ENCODE results near the gene CHL1.

CHL1 gene

DNA sequence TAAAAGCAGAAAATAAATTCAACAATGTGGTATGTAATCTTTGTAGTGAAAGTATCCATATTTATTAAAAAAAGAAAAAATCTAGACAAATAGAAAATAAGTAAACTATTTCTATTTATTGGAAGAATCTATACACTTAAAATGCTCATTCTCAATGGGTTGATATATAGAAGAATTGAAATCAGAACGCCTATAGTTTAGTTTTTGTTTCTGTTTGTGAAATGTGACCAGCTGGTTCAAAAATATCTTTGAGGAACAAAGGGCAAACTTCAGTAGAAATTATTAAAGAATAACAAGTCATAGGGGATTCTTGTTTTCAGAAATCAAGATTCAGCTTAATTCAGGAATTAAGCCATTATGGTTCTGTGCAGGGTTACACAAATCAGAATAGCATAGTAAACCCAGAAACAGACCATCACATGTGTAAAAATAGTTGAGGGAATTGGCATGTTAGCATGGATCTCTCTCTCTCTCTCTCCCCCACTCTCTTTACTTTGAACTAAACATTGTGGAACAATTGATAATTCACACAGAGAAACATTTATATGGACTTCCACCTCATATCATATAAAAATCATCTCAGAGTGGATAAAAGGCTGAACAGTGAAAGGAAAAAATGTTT is 134.0 kb downstream of the CHL1 start:
- Histone ChIP-seq H3F3A (ENCODE audit: control insufficient read depth, insufficient read depth) (no peaks in the 10 kb centered on the region), H3K9me2 (replicated peaks; ENCODE audit: control insufficient read depth, low read length) (no peaks in the 10 kb centered on the region), H3K9me3 (ENCODE audit: control insufficient read depth, insufficient read depth, low read length) (no peaks in the 10 kb centered on the region), H4K20me1 (ENCODE audit: control insufficient read depth, insufficient read depth, low read depth, low read length) (no peaks in the 10 kb centered on the region), H3K27me3 (ENCODE audit: control insufficient read depth, low read length) (no peaks in the 10 kb centered on the region), H3K4me2 (ENCODE audit: low read length) (no peak overlapping the region), H3K4me1 (ENCODE audit: control insufficient read depth, low read length) (no peaks in the 10 kb centered on the region), H3K27ac (ENCODE audit: low read depth, low read length) (no peak overlapping the region), H3K36me3 (ENCODE audit: control insufficient read depth, low read length) (no peaks in the 10 kb centered on the region), H3K4me3 (ENCODE audit: low read length) (no peak overlapping the region), H3K79me2 (ENCODE audit: control insufficient read depth, low read length) (no peaks in the 10 kb centered on the region)
- TF ChIP-seq, protein P1, sequence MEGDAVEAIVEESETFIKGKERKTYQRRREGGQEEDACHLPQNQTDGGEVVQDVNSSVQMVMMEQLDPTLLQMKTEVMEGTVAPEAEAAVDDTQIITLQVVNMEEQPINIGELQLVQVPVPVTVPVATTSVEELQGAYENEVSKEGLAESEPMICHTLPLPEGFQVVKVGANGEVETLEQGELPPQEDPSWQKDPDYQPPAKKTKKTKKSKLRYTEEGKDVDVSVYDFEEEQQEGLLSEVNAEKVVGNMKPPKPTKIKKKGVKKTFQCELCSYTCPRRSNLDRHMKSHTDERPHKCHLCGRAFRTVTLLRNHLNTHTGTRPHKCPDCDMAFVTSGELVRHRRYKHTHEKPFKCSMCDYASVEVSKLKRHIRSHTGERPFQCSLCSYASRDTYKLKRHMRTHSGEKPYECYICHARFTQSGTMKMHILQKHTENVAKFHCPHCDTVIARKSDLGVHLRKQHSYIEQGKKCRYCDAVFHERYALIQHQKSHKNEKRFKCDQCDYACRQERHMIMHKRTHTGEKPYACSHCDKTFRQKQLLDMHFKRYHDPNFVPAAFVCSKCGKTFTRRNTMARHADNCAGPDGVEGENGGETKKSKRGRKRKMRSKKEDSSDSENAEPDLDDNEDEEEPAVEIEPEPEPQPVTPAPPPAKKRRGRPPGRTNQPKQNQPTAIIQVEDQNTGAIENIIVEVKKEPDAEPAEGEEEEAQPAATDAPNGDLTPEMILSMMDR (IDR thresholded peaks at IDR 0.05; ENCODE audit: low read depth, low read length, poor library complexity, severe bottlenecking), result no peak
- TF ChIP-seq EZH2phosphoT487 (IDR thresholded peaks at IDR 0.05; ENCODE audit: borderline replicate concordance, low read length), result no peak

DNA sequence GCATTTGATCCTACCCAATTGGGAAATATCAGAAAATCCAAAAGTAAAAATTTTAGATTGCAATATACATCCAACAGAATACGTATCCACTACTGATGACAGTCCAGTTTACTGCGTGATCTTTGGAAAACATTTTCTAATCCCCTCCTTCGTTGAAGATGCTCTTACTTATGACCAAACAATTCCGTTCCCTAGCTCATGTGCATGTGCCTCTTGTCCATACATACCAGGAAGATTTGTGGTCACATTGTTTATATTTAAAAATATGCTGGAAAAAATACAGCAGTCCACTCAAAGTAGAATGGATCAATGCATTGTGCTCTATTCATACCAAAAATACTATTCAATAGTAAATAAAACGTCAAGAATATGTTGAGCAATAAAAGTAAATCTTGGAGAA is 135.3 kb downstream of the CHL1 start:
- Histone ChIP-seq H3K9me3 (ENCODE audit: control insufficient read depth, insufficient read depth, low read length) (no peaks in the 10 kb centered on the region), H3K27me3 (ENCODE audit: control insufficient read depth, low read length) (no peaks in the 10 kb centered on the region), H3K36me3 (ENCODE audit: control insufficient read depth, low read length) (no peaks in the 10 kb centered on the region), H3K9me2 (replicated peaks; ENCODE audit: control insufficient read depth, low read length) (no peaks in the 10 kb centered on the region), H3K79me2 (ENCODE audit: control insufficient read depth, low read length) (no peaks in the 10 kb centered on the region), H3F3A (ENCODE audit: control insufficient read depth, insufficient read depth) (no peaks in the 10 kb centered on the region), H3K4me1 (ENCODE audit: control insufficient read depth, low read length) (no peaks in the 10 kb centered on the region), H3K4me3 (ENCODE audit: low read length) (no peak overlapping the region), H4K20me1 (ENCODE audit: control insufficient read depth, insufficient read depth, low read depth, low read length) (no peaks in the 10 kb centered on the region), H3K27ac (ENCODE audit: low read depth, low read length) (no peak overlapping the region), H3K4me2 (ENCODE audit: low read length) (no peak overlapping the region)
- no peak for TF ChIP-seq EZH2phosphoT487 (IDR thresholded peaks at IDR 0.05; ENCODE audit: borderline replicate concordance, low read length)
- TF ChIP-seq, protein P1 (IDR thresholded peaks at IDR 0.05; ENCODE audit: low read depth, low read length, poor library complexity, severe bottlenecking), result no peak

DNA sequence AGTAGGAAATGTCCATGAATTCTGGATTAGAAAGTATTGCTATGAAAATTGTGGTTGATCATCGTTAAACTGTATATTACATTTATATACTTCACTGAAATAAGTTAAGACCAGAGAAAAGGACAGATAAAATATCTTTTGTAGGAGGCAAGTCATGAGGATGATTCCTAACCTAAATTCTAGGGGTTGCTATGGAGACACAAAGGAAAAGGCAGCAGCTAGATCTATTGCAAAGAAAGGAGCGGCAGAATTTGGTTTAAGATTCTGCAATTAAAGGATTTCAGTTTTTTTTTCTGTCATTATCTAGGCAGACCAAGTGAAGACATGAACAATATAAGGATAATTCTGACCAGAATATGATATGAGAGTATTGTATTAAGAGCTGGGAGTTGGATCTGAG is 136.1 kb downstream of the CHL1 start:
- Histone ChIP-seq H3K27me3 (ENCODE audit: control insufficient read depth, low read length) (no peaks in the 10 kb centered on the region), H3K4me1 (ENCODE audit: control insufficient read depth, low read length) (no peaks in the 10 kb centered on the region), H3K4me2 (ENCODE audit: low read length) (no peak overlapping the region), H3K4me3 (ENCODE audit: low read length) (no peak overlapping the region), H3K36me3 (ENCODE audit: control insufficient read depth, low read length) (no peaks in the 10 kb centered on the region), H3K27ac (ENCODE audit: low read depth, low read length) (no peak overlapping the region), H3K9me3 (ENCODE audit: control insufficient read depth, insufficient read depth, low read length) (no peaks in the 10 kb centered on the region), H3K79me2 (ENCODE audit: control insufficient read depth, low read length) (no peaks in the 10 kb centered on the region), H4K20me1 (ENCODE audit: control insufficient read depth, insufficient read depth, low read depth, low read length) (no peaks in the 10 kb centered on the region), H3F3A (ENCODE audit: control insufficient read depth, insufficient read depth) (no peaks in the 10 kb centered on the region), H3K9me2 (replicated peaks; ENCODE audit: control insufficient read depth, low read length) (no peaks in the 10 kb centered on the region)
- TF ChIP-seq, protein P1 (IDR thresholded peaks at IDR 0.05; ENCODE audit: low read depth, low read length, poor library complexity, severe bottlenecking), result no peak
- TF ChIP-seq EZH2phosphoT487 (IDR thresholded peaks at IDR 0.05; ENCODE audit: borderline replicate concordance, low read length), result no peak
